ENCODE data around the gene AQP3. TPM values are rescaled to one million over a fixed set of nuclear protein-coding genes. Genes with fewer than 3 reads are reported as not detected.

Gene AQP3
- total and polyA plus RNA-seq, 2 of the 8 experiments (the other 6 are each of a cell fraction or from before 2014, with no cell fraction given): 2.6 to 7.6 TPM

GRCh38 chr9:33463151-33463550, 15.8 kb upstream of the AQP3 start:
- H3K9me3 ChIP-seq (ENCODE audit: insufficient read depth in 2 of 2, low read depth in 1 of 2, low read length in 1 of 2): no peaks in the 10 kb centered on the region
- peaks cover 2 to 20% of the 10 kb centered on the region in 2 experiments for H4K20me1 ChIP-seq (replicated peaks in 1 of 2; ENCODE audit: control insufficient read depth in 1 of 2, insufficient read depth in 2 of 2, low read length in 2 of 2)
- H2BK20ac ChIP-seq (ENCODE audit: low read length): no peak overlapping the region
- WGBS, 2 experiments (ENCODE audit: extremely low coverage in 1 of 2, insufficient coverage in 1 of 2, insufficient read length in 1 of 2, insufficient replicate concordance in 2 of 2, low coverage in 1 of 2, low lambda C conversion rate in 2 of 2, missing lambda C conversion rate in 1 of 2): 88% methylated on average over 14 of the region's 15 CpGs; no CpG with 5 or more reads in 1 of the 2 experiments
- H3K56ac ChIP-seq (replicated peaks; ENCODE audit: insufficient read length, low read depth, low read length): no peak overlapping the region
- no peak overlapping the region for H3K14ac ChIP-seq (ENCODE audit: insufficient read length)
- H4K5ac ChIP-seq (ENCODE audit: insufficient read length, low read depth, low read length): no peak overlapping the region
- no peak overlapping the region for H2AK5ac ChIP-seq (ENCODE audit: low read depth, low read length)
- no peak for DNase-seq (ENCODE audit: low read depth in 1 of 2, low spot score in 2 of 2)
- H2BK120ac ChIP-seq (replicated peaks; ENCODE audit: low read depth, low read length): no peak overlapping the region
- no peak overlapping the region for H3K18ac ChIP-seq (ENCODE audit: extremely low read depth, low read length)
- no peak overlapping the region for H3K4me2 ChIP-seq (ENCODE audit: insufficient read depth in 1 of 2, low read depth in 2 of 2, low read length in 2 of 2)
- no peaks in the 10 kb centered on the region for H3K27me3 ChIP-seq (replicated peaks in 1 of 4; ENCODE audit: control insufficient read depth in 3 of 4, extremely low read depth in 1 of 4, insufficient read depth in 3 of 4, low read length in 3 of 4)
- ChIA-PET POLR2A (ENCODE audit: partially characterized antibody) (interaction anchor here (0.9 to 5.8 kb wide), 3 partner anchors 10 to 28 kb away, joined by 3 to 34 read pairs (median 9); partner anchors contain the start of gene NOL6), CTCF (ENCODE audit: partially characterized antibody) (interaction anchor here (0.9 to 21.6 kb wide), 8 partner anchors 4 to 87 kb away, joined by 3 to 358 read pairs (median 58); partner anchors contain the start of genes AQP3, AQP7 and NOL6)
- H2BK5ac ChIP-seq (ENCODE audit: low read depth, low read length): no peak overlapping the region
- H2BK15ac ChIP-seq (ENCODE audit: low read length): no peak overlapping the region
- no peak overlapping the region; the same call in 1 of the 2 replicates for H4K8ac ChIP-seq (ENCODE audit: extremely low read depth, insufficient read depth, low read length)
- no peak overlapping the region for H3K27ac ChIP-seq (ENCODE audit: low read depth, low read length)
- H4K91ac ChIP-seq (replicated peaks; ENCODE audit: insufficient read length, low read length): no peak overlapping the region
- 0 out of 2 replicates have a peak, but pooled peaks cover 1% of the 10 kb centered on the region for H3K23me2 ChIP-seq (ENCODE audit: low read depth, low read length)
- FAIRE-seq: no peak
- H2BK12ac ChIP-seq (ENCODE audit: low read depth, low read length): no peak overlapping the region
- H3K4me1 ChIP-seq (replicated peaks in 1 of 4; ENCODE audit: control insufficient read depth in 3 of 4, insufficient read depth in 4 of 4, low read length in 3 of 4): no peaks in the 10 kb centered on the region
- H3K79me2 ChIP-seq (ENCODE audit: control insufficient read depth in 1 of 2, insufficient read depth in 2 of 2, low read length in 2 of 2): no peaks in the 10 kb centered on the region
- H3K79me1 ChIP-seq (ENCODE audit: low read depth, low read length): no peaks in the 10 kb centered on the region
- H3K9ac ChIP-seq (replicated peaks in 1 of 4; ENCODE audit: extremely low read depth in 1 of 4, low read depth in 3 of 4, low read length in 3 of 4): no peak overlapping the region
- H3K4ac ChIP-seq (replicated peaks; ENCODE audit: insufficient read length, low read depth, low read length): no peak overlapping the region
- H2AFZ ChIP-seq (ENCODE audit: low read length): no peak overlapping the region
- no peak overlapping the region for H3K23ac ChIP-seq (ENCODE audit: insufficient read length)
- H3K36me3 ChIP-seq (ENCODE audit: control insufficient read depth in 2 of 4, insufficient read depth in 4 of 4, low read length in 3 of 4): peaks cover 41 to 57% (median 54%) of the 10 kb centered on the region in 4 experiments
- no peak overlapping the region for H3K4me3 ChIP-seq (ENCODE audit: extremely low read depth in 1 of 4, insufficient read depth in 2 of 4, low read depth in 3 of 4, low read length in 4 of 4)
- TF ChIP-seq TAF7 (optimal IDR thresholded peaks at IDR 0.05; ENCODE audit: borderline replicate concordance, low read depth, low read length) (no peak), BRCA1 (IDR thresholded peaks at IDR 0.05; ENCODE audit: low read depth, low read length) (no peak), SIRT6 (IDR thresholded peaks at IDR 0.05; ENCODE audit: low read length) (no peak), SP2 (IDR thresholded peaks at IDR 0.05; ENCODE audit: low read length) (no peak), NANOG (IDR thresholded peaks at IDR 0.05; ENCODE audit: insufficient read depth, low read depth, low read length, poor library complexity, severe bottlenecking) (no peak), TBP (IDR thresholded peaks at IDR 0.05; ENCODE audit: low read depth, low read length) (no peak), CTCF (IDR thresholded peaks at IDR 0.05; ENCODE audit: control extremely low read depth in 1 of 3, insufficient read depth in 1 of 3, low read depth in 1 of 3, low read length in 3 of 3) (no peak)
